K562 treated with DMSO at 1 percent for 48 hours (cell line): ENCODE results near the gene SAT2. TPM values are rescaled to one million over a fixed set of nuclear protein-coding genes. Genes with fewer than 3 reads are reported as not detected.

Source experiments
- total RNA-seq: library from RNA; unstranded; fragments of 300-600 nt; gene quantifications from 2 replicates; pipeline ENCODE4 v1.2.3, GENCODE V29; 2022; ENCODE audit warnings: low replicate concordance; ENCODE audit errors: extremely low read depth

The SAT2 gene
- not detected in 2 replicates for total RNA-seq

GRCh38 chr17:7627250-7628121 is at the start of gene SAT2:
SAT2 (minus strand) TSS chr17:7627821; CDS start chr17:7627635, 186 bp downstream.

GRCh38 chr17:7650509-7651096 is 23.0 kb upstream of the SAT2 start, which contains the start of gene ATP1B2:
ATP1B2 (plus strand) TSS chr17:7650926; CDS start chr17:7651519, 593 bp downstream.

DNA sequence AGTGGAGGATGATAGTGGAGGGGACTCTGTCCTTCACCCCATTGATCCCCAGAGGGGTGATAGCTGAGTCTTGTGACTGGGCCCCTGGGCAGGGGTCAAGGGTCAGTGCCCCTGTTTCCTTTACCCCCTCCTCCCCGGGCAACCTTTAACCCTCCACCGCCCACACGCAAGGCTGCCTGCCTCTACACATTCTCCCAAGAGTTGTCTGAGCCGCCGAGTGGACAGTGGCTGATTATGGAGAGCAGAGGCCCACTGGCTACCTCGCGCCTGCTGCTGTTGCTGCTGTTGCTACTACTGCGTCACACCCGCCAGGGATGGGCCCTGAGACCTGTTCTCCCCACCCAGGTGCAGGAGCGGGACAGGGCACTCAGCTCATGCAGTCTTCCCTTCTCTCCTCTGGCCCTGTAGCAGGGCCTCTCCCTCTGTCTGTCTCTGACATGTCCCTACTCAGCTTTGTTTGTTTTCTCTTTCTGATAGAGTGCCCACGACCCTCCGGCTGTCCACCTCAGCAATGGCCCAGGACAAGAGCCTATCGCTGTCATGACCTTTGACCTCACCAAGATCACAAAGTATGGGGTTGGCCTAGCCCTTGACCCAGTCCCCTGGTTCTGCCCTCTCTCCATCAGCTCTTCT is 2.4 kb upstream of the SAT2 start, which contains the start of gene SHBG:
SHBG (plus strand) TSS at position 197 of the 633 bp plus-strand sequence; CDS start at position 235, 38 bp downstream.

GRCh38 chr17:7614425-7615264 is 13.0 kb downstream of the SAT2 start, which contains the start of gene FXR2:
FXR2 (minus strand) TSS chr17:7614897; CDS start chr17:7614532, 365 bp downstream.

GRCh38 chr17:7589891-7590691 is 37.5 kb downstream of the SAT2 start, which contains the start of gene SOX15:
SOX15 (minus strand) TSS chr17:7590094; CDS start chr17:7589676, 418 bp downstream.

DNA sequence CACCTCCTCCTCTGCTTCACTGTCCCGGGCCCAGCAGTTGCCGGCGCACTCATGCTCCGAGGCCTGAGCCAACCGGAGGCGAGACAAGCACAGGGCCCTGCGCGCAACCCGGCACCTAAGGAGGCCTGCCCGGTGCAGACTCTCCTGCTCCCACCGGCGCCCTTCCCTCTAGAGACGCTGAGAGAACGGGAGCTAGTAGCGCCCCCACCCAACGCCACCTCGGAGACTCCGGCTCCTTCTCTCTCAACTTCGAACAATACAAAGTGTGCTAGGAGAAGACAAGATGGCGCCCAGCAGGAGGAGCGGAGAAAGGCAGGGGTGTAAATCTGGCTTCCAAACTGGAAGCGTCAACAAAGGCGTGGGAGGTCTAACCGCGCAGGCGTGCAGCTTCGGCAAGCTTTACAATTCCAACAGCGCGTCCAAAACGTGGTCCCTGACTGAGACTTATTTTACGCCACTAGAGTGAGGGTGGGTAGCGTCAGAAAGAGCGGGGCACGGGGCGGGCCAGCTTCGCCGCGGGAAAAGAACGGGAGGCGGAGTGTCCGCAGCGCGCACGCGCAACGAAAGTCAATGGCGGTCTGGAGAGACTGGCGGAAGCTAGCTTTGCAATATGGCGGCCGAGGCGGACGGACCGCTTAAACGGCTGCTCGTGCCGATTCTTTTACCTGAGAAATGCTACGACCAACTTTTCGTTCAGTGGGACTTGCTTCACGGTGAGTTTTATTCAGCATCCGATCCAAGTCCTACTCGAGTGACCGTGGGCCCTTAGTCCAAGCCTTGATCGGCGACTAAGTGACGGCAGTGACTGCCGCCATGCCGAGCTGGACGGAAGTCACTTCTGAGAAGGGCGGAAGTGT is 44.1 kb downstream of the SAT2 start, which contains the start of gene MPDU1:
MPDU1 (plus strand) TSS at position 600 of the 857 bp plus-strand sequence; CDS start at position 611, 11 bp downstream.

DNA sequence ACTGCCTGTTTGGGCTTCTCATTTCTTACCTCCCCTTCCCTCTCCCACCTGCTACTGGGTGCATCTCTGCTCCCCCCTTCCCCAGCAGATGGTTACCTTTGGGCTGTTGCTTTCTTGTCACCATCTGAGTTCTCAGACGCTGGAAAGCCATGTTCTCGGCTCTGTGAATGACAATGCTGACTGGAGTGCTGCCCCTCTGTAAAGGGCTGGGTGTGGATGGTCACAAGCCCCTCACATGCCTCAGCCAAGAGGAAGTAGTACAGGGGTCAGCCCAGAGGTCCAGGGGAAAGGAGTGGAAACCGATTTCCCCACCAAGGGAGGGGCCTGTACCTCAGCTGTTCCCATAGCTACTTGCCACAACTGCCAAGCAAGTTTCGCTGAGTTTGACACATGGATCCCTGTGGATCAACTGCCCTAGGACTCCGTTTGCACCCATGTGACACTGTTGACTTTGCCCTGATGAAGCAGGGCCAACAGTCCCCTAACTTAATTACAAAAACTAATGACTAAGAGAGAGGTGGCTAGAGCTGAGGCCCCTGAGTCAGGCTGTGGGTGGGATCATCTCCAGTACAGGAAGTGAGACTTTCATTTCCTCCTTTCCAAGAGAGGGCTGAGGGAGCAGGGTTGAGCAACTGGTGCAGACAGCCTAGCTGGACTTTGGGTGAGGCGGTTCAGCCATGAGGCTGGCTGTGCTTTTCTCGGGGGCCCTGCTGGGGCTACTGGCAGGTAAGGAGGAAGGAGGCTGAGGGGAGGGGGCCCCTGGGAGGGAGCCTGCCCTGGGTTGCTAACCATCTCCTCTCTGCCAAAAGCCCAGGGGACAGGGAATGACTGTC is 48.4 kb downstream of the SAT2 start, which contains the start of gene CD68:
CD68 (plus strand) TSS at position 638 of the 833 bp plus-strand sequence; CDS start at position 678, 40 bp downstream.

Other genes starting within 250 kb of the SAT2 start
- not detected in 2 replicates for gene TNK1, start 246.7 kb downstream of the SAT2 start, total RNA-seq
- not detected in 2 replicates for gene PLSCR3, start 233.3 kb downstream of the SAT2 start, total RNA-seq
- not detected in 2 replicates for gene TMEM256, start 223.7 kb downstream of the SAT2 start, total RNA-seq
- gene NLGN2, start 220.0 kb downstream of the SAT2 start, total RNA-seq = not detected in 2 replicates
- gene SPEM1, start 207.5 kb downstream of the SAT2 start, total RNA-seq = not detected in 2 replicates
- gene SPEM2, start 202.2 kb downstream of the SAT2 start, total RNA-seq = not detected in 2 replicates
- not detected in 2 replicates for gene SPEM3, start 199.0 kb downstream of the SAT2 start, total RNA-seq
- not detected in 2 replicates for gene TMEM102, start 192.4 kb downstream of the SAT2 start, total RNA-seq
- gene FGF11, start 188.3 kb downstream of the SAT2 start, total RNA-seq = not detected in 2 replicates
- gene CHRNB1, start 182.8 kb downstream of the SAT2 start, total RNA-seq = not detected in 2 replicates
- not detected in 2 replicates for gene ZBTB4, start 148.2 kb downstream of the SAT2 start, total RNA-seq
- not detected in 2 replicates for gene SLC35G6, start 146.4 kb downstream of the SAT2 start, total RNA-seq
- gene POLR2A, start 143.5 kb downstream of the SAT2 start, total RNA-seq = 83.6 TPM in 1 of 2 replicates, not detected in the other
- gene TNFSF12, start 78.8 kb downstream of the SAT2 start, total RNA-seq = not detected in 2 replicates
- not detected in 2 replicates for gene TNFSF13, start 69.1 kb downstream of the SAT2 start, total RNA-seq
- gene SENP3, start 65.9 kb downstream of the SAT2 start, total RNA-seq = not detected in 2 replicates
- gene CD68, start 48.2 kb downstream of the SAT2 start, total RNA-seq = not detected in 2 replicates
- not detected in 2 replicates for gene MPDU1, start 44.0 kb downstream of the SAT2 start, total RNA-seq
- not detected in 2 replicates for gene SOX15, start 37.7 kb downstream of the SAT2 start, total RNA-seq
- not detected in 2 replicates for gene FXR2, start 12.9 kb downstream of the SAT2 start, total RNA-seq
- not detected in 2 replicates for gene SHBG, start 2.3 kb upstream of the SAT2 start, total RNA-seq
- not detected in 2 replicates for gene ATP1B2, start 23.1 kb upstream of the SAT2 start, total RNA-seq
- gene TP53, start 59.7 kb upstream of the SAT2 start, total RNA-seq = not detected in 2 replicates
- not detected in 2 replicates for gene WRAP53, start 60.7 kb upstream of the SAT2 start, total RNA-seq
- gene EFNB3, start 77.4 kb upstream of the SAT2 start, total RNA-seq = not detected in 2 replicates
- not detected in 2 replicates for gene DNAH2, start 89.9 kb upstream of the SAT2 start, total RNA-seq
- not detected in 2 replicates for gene KDM6B, start 206.4 kb upstream of the SAT2 start, total RNA-seq
- not detected in 2 replicates for gene TMEM88, start 227.2 kb upstream of the SAT2 start, total RNA-seq
- gene NAA38, start 229.7 kb upstream of the SAT2 start, total RNA-seq = not detected in 2 replicates
- not detected in 2 replicates for gene CYB5D1, start 230.2 kb upstream of the SAT2 start, total RNA-seq